GM18511 (cell line): ENCODE data around the gene SPTBN5.

Experiments used
- ATAC-seq: cut with Tn5 transposase; IDR thresholded peaks from one replicate; pipeline ENCODE4 v1.9.1; 2021; ENCODE audit warnings: mild to moderate bottlenecking, moderate library complexity; ENCODE audit not compliant: unreplicated experiment

The SPTBN5 gene

DNA sequence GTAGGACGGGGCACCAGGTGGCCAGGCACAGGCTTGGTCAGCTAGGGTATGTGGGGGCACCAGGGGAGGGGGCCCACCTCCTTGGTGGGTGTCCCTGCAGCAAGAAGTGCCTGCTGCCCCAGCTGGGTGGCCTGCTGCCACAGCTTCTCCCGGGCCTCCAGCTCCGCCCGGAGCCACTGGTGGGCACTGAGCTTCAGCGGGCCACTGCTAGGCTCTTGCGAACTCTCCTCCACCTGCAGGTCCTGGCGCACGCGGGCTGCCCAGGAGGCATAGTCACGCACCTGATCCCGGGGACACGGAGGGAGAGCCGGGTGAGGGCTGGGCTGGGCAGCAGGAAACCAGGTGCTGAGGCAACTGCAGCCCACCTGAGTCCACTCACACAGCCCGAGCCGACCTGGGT, 25.5 kb downstream of the SPTBN5 start:
- no peak for ATAC-seq

DNA sequence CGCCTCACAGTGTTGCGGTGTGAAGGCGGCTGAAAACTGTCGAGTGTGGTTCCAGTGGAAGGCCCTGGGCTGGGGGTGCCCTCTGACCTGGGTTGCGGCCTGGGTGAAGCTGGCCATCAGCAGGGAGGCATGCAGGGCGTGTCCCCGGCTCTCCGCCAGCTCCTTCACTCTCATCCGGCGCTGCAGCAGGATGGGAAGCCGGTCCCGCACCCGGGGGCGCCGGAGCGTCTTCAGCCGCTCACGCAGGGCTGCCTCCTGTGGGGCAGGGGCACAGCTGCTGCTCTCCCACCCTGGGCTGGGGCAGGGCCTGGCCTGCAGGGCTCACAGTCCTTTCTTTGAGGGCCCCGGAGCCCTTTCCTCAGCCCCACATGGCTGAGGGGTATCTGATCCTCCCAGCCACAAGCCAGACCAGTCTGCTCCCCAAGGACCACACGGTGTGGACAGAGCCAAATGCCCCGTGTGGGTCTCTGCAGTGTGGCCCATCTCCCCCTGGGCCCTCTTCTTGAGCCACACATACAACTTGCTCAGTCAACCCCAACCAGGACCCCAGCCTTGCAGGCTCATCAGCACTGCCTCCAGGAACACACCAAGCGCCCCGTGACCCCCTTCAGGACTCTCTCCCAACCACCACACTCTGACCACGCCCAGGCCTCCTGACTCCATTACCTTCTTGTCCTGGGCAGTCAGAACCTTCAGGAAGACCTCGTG, 26.8 kb downstream of the SPTBN5 start:
- ATAC-seq: no peak

DNA sequence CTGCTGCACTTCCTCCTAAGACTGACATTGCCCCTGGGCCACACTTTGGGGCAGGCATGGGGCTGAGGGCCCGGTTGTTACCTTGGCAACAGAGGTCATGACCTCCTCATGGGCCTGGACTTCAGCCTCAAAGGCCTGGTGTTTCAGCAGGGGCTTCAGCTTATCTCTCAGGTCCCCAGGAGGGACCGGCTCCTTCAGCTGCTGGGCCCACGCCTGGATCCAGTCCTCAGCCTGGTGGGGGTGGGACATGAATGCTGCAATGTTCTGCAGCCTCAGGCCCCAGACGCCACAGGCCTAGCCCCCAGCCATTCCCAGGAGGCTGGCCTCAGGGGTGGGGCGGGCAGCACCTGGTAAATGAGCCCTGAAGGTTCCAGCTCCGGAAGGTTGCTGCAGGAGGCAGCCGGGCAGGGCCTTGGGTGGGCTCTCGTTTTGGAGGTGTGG, 27.6 kb downstream of the SPTBN5 start:
- ATAC-seq: no peak

DNA sequence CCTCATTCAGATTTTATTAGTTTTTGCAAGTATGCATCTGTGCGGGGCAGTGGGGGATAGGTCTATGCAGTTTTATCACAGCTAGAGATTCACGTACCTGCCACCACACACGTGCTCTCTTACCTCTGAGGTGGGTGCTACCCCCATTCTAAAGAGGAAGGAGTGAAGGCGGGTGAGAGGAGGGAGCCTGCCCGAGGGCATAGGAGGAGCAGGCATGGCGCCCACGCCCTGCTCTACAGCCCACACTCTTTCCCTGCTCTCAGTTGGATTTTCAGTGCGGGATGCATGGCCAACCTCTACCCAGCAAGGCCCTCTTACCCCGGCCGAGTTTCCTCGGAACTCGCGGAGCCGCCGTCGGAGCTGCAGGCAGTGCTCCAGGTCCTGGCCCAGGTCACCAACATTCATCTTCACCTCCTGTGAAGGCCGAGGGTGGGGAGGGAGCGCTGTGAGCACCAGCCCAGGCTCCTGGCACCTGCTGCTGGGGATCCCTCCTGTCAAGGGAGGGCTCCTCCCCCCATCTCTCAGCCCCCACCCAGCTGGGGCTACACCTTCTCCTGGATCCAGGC, 28.3 kb downstream of the SPTBN5 start:
- ATAC-seq: no peak

DNA sequence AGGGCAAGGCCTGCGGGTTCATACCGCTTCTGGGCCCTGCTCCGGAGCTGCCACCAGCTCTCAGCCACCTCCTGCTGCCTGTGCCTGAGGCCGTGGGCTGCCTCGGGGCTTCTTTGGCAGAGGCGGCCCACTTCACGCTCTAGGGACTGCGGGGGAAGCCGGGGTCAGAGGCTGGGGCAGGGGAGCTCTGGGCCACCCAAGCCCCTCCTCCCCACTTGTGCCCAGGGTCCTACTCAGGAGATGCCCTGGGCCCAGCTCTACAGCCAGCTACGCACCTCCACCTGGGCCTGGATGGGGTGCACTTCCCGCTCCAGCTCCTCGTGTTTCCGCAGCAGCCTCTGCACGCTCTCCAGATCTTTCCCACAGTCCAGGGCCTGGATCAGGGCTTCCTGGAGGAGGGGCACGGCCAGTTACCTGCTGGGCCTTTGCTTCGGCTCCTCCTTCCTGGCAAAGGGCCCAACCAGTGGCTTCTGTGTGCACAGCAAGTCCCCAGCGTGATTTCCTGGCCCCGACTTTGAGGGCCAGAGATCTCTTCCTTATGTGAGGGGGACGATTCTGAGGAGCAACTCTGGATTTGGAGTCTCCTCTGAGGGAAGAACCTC, 31.2 kb downstream of the SPTBN5 start:
- no peak for ATAC-seq

DNA sequence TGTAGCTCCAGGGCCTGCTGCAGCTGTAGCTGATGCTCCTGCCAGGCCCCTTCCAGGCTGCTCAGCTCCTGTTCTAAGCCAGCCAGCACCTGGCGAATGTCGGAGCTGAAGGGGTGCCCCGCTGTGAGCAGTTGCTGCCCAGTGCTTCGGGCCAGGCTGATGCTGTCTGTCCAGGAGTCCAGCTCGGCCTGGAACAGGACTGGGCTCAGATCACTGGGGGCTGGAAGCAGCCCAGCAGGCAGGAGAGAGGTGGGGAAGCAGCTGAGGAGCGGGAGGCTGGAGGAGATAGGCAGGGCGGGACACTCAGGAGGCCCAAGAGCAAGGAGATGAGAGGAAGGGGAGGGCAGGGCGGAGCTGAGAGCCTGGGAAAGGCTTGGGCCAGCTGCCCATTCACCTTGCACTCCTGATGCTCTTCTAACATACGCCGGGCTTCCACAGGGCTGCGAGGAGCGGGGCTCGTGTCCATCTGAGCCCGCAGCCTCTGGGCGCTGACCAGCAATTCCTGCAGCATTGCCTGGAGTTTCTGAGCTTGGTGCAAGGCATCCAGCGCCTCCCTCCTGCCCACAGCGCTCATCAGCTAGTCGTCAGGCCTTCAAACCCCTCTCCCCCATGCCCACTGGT, 32.0 kb downstream of the SPTBN5 start:
- ATAC-seq: no peak

DNA sequence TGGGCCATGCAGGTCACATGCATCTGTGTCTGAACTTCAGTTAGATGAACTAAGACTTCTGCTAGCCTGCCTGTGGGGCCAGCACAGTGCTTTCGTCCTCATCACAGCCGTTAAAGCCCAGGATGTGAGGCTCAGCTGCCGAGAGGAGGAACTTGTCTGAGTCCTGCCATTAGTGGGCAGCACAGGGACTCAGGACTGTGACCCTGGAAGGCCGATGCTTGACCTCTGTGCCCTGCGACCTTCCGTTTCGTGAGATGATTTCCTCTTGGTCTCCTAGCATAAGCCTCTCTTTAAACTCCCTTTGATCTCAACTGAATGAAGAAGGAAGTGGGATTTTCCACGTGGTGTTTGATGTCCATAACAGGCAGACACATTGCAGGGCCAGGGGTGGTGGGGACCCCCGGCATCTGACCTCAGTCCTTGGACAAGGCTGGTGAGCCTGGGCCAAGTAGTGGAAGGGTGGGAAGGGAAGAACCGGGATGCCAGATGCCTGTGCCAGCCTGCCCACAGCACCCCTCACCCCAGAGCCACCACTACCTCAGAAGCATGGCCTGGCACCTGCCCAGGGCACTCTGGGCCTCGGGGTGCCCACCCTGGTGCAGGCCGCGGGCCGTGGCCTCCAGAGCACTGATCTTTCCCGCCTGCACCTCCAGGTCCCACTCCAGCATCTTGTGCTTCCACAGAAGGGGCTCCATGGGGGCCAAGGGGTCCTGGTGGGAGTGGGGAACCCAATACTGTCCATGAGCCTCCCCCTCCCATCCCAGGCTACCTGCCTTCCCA, 33.6 kb downstream of the SPTBN5 start:
- no peak for ATAC-seq

DNA sequence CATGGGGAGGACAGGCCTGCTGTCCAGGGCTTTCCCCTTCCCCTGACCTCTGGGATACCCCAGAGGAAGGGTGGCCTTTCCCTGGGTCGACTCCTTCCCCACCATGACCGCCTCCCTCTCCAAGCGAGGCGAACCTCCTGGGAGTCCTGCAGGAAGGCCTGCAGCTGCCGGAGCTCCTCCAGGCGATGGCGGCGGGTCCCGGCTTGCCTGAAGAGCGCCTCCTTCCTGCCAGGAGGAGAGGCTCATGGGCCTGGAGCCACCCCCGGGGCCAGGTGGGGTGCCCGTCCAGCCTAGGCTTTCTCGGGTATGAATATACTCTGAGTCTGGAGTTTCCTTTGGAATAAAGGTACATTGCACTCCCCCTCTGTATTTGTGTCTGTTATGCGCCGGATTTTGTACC, 35.1 kb downstream of the SPTBN5 start:
- ATAC-seq: no peak

DNA sequence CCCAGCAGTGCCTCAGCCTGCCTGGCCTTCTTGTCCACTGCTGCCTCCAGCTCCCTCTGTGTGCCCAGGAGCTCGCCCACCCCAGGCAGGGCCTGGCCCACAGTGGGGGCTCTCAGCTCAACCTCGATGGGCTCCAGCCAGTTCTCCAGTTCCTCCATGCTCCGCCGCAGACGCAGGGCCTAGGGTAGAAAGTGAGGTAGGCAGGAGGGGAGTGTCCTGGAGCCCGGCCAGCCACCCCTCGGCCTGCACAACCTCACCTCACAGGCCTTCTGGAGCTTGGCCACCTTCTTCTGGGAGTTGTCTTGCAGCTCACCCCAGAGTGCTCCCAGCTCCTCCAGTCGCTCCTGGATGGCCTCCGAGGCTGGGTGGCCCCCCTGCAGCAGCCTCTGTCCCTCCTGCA, 36.5 kb downstream of the SPTBN5 start:
- ATAC-seq: no peak

DNA sequence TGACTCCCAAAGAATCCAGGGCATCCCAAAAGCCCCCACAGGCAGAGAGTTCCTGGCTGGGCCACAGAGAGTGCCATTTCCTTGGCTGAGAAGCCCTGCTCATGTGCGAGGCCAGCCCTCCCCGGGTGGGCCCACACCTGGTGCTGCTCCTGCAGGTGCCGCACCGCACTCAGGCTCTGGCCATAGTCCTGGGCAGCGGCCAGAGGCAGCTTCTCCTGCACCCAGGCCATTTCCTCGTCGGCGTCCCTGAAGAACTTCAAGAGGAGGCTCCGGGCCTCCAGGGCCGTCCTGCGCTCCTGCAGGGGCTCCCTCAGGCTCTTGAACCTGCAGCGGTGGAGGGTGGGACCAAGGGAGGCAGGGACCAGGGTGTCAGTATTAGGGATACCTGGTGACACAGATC, 37.1 kb downstream of the SPTBN5 start:
- ATAC-seq: no peak

DNA sequence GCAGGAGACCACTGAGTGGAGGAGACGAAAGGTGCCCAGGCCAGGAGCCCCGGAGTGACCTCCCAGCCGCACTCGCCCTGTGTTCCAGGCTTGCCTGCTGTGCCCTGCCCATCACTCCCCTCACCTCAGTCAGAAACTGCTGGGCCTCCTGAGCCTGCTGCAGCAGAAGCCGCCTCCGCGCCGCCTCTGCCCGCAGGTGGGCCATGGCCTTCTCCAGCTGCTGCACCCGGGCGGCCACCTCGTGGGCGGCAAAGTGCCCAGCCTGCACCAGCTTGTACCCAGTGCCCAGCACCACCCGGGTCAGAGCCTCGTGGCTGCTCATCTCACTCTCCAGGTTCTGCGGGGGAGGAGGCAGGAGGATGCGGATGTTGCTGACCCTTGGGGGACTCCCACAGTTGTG, 37.6 kb downstream of the SPTBN5 start:
- ATAC-seq: no peak

DNA sequence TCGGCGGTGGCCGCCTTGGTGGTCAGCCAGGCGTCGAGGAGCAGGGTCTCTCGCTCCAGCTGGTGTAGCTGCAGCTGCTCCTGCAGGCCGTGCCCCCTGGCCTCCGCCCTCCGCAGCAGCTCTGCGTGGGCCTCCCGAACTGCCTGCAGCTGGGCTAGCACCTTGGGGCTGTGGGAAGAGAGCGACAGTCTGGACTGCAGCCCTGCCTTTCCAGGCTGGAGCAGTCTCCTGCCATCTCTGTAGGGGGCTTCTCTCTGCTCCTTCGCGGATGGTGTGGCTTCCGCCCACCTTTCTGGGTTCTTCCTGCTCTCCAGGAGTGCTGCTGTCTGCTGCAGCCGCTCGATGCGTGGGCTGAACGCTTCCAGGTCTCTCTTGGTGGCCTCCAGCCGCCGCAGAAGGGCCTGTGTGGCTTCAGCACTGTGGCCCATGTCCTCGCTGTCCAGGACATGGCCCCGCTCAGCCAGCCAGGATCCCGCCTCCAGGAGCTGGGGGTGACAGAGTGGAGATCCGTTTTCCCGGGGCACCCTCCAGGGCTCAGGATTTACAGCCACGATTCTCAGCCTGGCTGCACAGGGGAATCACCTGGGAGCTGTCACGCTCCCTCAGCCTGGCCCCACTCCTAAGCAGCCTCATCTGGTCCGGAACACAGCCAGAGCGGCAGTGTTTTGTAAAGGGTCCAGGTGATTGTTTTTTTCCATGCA, 38.4 kb downstream of the SPTBN5 start:
- ATAC-seq: no peak

DNA sequence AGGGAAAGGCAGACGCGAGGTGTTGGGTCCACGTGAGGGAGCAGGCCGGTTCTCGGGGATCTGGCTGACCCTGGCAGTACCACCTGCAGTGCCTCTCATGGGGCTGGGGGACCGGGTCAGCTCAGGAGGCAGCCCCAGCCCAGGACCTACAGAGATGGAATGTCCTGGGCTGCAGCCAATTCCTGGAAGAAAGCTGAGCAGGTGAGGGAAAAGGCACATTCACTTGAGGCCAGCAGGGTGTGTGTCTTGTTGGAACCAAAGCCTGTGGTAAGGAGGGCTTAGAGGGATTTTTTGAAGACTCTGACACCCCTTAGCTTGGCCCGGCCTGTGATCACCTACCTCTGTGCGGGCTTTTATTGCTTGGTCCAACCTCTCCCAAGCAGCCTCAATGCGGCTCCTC, 39.4 kb downstream of the SPTBN5 start:
- ATAC-seq: no peak

DNA sequence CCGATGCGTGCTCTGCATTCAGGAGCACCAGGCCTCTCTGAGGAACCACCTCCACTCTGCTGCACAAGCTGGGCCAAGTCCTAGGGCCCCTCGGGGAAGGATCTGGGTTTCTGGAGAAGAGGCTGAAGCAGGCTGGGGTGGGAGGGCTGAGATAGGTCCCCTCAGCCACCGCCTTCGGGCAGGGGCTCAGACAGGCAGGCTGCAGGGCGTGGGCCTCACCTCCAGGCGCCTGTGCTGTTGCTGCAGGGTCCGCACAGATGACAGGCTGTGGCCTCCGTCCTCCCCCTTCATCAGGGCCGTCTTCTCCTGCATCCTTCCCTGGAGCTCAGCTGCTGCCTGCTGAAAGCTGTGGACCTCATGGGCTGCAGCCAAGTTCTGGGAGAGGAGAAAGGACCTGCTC, 40.0 kb downstream of the SPTBN5 start:
- no peak for ATAC-seq

DNA sequence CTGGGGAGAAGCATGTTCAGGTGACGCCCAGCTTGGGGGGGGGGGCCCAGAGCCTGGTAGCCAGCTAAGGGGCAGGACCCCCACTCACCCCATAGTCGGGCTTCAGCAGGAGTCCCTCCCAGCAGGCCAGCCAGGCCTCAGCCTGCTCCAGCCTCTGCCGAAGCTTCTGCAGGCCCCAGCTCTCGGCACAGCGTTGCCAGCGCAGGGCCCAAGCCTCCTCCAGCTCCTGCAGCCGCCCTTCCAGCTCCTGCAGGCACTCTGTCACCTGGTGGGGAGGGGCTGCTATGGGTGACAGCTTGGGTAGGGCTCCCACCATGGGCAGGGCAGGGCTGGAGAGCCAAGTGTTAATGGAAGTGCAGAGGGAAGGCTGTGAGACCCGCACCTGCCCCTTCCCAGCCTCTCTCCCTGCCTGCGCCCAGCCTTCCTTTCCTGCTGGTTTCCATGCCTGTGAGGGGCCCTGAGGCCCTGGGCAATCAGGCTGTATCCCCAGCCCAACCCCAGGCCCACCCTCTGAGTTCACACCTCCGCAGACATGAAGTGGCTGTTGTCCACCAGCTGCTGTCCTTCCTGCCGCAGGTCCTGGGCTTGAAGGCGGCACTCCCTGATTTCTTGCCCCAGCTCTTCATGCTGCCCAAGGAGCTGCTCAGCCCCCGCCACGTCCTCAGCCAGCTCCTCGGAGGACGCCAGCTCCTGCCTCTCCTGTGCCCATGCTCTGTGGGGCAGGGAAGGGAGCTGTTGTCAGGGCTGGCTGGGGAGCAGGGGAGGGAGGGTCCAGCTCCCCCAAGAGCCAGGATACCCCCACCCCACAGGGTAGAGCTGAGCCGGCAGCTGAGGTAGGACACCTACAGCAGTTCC, 40.9 kb downstream of the SPTBN5 start:
- no peak for ATAC-seq

DNA sequence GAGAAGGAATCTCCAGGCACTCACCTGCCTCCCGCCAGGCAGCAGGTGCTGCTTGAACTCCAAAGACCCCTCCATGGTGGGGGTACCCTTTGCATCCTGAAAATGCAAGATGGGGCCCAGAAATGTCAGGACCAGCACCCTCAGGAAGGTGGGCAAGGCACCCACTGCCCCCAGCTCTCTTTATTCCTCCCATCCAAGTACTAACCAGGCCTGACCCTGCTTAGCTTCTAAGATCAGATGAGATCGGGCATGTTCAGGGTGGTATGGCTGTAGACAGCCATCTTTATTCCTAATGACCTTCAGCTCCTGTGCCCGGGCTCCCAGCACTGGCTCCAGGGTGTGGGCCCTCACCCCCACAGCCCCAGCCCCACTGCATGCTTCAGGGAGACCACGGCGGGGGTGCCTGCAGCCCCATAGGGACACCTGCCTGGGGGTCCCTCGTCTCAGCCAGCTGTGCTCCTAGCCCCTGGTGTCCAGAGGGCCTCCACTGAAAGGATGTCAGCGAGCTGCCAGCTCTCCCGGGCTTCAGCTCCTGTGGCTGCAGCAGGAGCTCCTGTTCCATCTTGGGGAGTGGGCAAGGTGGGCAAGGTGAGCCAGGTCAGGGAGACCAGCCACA, 42.0 kb downstream of the SPTBN5 start:
- ATAC-seq: no peak

DNA sequence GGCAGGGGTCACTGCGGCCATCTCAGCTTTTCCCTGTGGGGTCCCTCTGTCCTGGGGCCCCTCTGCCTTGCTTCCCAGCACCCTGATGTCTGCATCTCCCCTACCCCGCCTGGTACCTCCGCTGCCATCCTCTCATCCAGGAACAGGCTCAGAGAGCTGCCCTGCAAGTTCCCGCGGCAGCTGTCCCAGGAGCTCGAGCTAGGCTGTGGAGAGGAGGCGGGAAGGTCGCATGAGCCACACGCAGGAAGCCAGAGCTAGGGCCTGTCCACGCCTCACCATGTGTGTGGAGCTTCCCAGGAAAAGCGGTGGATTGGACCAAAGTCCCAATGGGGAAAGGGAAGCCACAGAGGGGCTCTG, 42.7 kb downstream of the SPTBN5 start:
- ATAC-seq: no peak

DNA sequence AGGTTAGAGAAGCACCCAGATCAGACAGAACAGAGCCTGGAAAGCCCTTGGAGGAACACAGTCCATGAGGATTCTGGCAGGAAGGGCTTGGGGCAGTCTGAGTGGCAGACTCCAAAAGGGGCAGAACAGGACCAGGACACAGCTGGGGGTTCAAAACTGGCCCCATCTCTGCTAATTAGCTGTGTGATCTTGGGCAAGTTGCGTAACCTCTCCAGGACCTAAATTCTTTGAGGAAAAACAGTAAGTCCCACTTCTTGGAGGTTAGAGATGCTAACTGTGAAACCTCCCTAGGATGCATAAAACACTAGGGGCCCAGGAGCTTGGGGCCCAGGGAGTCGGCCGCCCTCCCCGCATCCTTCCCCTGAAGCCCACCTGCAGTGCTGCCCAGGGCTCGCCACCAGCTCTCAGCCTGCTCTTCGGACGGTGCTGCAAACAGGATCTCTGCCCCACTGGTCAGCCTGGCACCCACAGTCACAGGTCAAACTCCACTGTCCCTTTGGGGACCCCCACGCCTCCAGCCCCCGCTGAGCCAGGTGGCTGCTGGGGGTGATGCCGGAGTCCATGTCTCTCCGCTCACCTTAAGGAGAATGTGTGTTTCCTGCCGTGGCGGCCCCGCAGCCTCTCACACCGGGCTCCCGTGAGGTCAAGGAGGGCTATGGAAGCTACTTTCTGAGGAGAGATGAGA, 43.2 kb downstream of the SPTBN5 start:
- no peak for ATAC-seq

DNA sequence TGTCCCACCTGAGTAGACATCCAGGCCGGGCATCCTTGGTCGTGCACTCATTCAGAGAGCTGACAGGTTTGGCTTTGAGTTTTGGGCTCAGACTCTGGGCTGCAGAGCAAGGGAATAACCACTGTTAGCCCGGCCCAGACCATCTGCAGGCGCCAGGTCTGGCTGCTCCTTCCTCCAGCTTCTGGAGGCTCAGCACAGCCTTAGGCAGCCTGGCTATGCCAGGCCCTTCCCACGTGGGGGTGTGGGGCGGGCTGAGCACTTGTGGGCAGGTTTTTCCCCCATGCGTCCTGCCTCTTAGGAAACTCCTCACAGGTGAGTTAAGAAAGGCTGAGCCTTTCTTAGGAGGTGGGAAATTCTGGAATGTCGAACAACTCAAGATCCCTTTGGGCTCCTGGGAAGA, 44.0 kb downstream of the SPTBN5 start:
- ATAC-seq: no peak
